Common myeloid progenitor, CD34-positive (primary cell): ENCODE data around the gene TBCD.
"Not testable (repeated sequence)": the region's sequence is repeated elsewhere in the genome, so short reads cannot be mapped to it uniquely, and the experiment has no call there.

ENCODE experiments used
- CTCF ChIA-PET: fragments of 350-600 bp; sonication (Branson Sonifier 250); formaldehyde crosslinking; loops from one replicate; lab custom pipeline; 2021; ENCODE audit warnings: antibody characterized with exemption; lab: Charles Lee
- POLR2A ChIA-PET: fragments of 350-600 bp; sonication (Branson Sonifier 250); formaldehyde crosslinking; loops from one replicate; lab custom pipeline; 2021; ENCODE audit warnings: antibody characterized with exemption; lab: Charles Lee
- DNase-seq, 3 donors: peaks; one replicate each; pipeline versions ENCODE4 v3.0.0 to v3.0.0-alpha.2; 2013
- H3K27ac ChIP-seq, 2 experiments: 1 replicate in 1 of 2; 2 replicates in 1 of 2; pipeline ENCODE4 v1.7.0; 2013; ENCODE audit warnings: inconsistent platforms in 2 of 2, low read length in 2 of 2, mild to moderate bottlenecking in 2 of 2, low read depth in 1 of 2, moderate library complexity in 1 of 2; ENCODE audit not compliant: severe bottlenecking in 2 of 2, insufficient read depth in 1 of 2, poor library complexity in 1 of 2
- H3K27me3 ChIP-seq, 5 experiments: replicated peaks in 2 of 5; 1 replicate in 3 of 5; 2 replicates in 2 of 5; pipeline versions ENCODE4 v1.6.1 to v1.7.0; 2013; ENCODE audit warnings: low read length in 4 of 5, mild to moderate bottlenecking in 2 of 5, moderate library complexity in 2 of 5, inconsistent platforms in 1 of 5; ENCODE audit not compliant: insufficient read depth in 5 of 5, control insufficient read depth in 4 of 5
- H3K36me3 ChIP-seq, 4 experiments: 1 replicate in 2 of 4; 2 replicates in 2 of 4; pipeline versions ENCODE4 v1.6.1 to v1.7.0; 2013; ENCODE audit warnings: low read length in 3 of 4, control low read depth in 1 of 4, mild to moderate bottlenecking in 1 of 4; ENCODE audit not compliant: control insufficient read depth in 4 of 4, insufficient read depth in 4 of 4
- H3K4me1 ChIP-seq, 4 experiments: 1 replicate in 3 of 4; 2 replicates in 1 of 4; pipeline versions ENCODE4 v1.6.1 to v1.7.1; 2013; ENCODE audit warnings: low read length in 3 of 4, mild to moderate bottlenecking in 3 of 4, control low read depth in 1 of 4, inconsistent platforms in 1 of 4, moderate library complexity in 1 of 4; ENCODE audit not compliant: control insufficient read depth in 4 of 4, insufficient read depth in 4 of 4; ENCODE audit errors: control extremely low read depth in 1 of 4
- H3K4me3 ChIP-seq, 7 experiments: 1 replicate in 4 of 7; 2 replicates in 3 of 7; pipeline versions ENCODE4 v1.5.1 to v1.7.0; 2013; ENCODE audit warnings: mild to moderate bottlenecking in 7 of 7, low read length in 6 of 7, moderate library complexity in 6 of 7, inconsistent platforms in 2 of 7, low read depth in 2 of 7, control low read depth in 1 of 7; ENCODE audit not compliant: insufficient read depth in 4 of 7, control insufficient read depth in 1 of 7; ENCODE audit errors: extremely low read depth in 1 of 7
- H3K9me3 ChIP-seq, 5 experiments: 1 replicate in 4 of 5; 2 replicates in 1 of 5; pipeline versions ENCODE4 v1.6.1 to v1.7.1; 2013; ENCODE audit warnings: low read length in 4 of 5, mild to moderate bottlenecking in 2 of 5, inconsistent platforms in 1 of 5, low read depth in 1 of 5, moderate library complexity in 1 of 5; ENCODE audit not compliant: control insufficient read depth in 4 of 5, insufficient read depth in 2 of 5; ENCODE audit errors: control extremely low read depth in 1 of 5
- WGBS: methylation state at CpG from one replicate; pipeline ENCODE4 v1.1.5; 2013; ENCODE audit not compliant: insufficient coverage; 5-methylcytosine and 5-hydroxymethylcytosine counted together

The TBCD gene

DNA sequence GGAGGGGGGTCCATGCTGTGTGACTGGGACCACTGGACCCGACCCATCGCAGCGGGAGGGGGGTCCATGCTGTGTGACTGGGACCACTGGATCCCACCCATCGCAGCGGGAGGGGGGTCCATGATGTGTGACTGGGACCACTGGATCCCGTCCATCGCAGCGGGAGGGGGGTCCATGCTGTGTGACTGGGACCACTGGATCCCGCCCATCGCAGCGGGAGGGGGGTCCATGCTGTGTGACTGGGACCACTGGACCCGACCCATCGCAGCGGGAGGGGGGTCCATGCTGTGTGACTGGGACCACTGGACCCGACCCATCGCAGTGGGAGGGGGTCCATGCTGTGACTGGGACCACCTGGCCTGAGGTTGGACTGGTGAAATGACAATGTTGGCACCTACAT lies 33.7 kb downstream of the TBCD start:
- CTCF ChIA-PET = interaction anchor here (0.8 kb wide), 1 partner anchor 99 kb away, joined by 3 read pairs; no protein-coding TSS in a partner anchor
- H3K27me3 ChIP-seq, POLR2A ChIA-PET, H3K4me1 ChIP-seq, DNase-seq, H3K9me3 ChIP-seq, H3K27ac ChIP-seq, H3K4me3 ChIP-seq: not testable (repeated sequence)
- WGBS = 97% methylated on average over 11 of the region's 16 CpGs
- peaks cover 2 to 33% (median 13%) of the 10 kb centered on the region in 4 experiments for H3K36me3 ChIP-seq

DNA sequence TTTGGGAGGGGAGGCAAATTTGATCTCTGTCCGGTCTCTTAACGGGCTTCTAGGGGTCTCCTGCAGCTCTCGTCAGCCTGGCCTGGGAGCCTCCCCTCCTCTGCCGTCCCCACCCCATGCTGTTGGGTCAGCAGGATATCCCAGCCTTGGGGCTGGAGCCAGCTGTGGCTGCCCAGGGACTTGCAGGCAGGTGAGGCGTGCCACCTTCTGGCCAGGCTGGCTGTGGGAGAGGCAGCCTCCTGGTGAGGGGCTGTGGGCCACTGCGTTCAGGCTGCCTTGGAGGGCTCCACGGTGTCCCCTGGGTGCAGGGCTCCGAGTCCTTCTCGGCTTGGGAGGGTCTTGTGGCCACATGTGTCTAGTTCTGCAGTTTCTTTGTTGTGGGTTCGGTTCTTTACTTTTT lies 34.6 kb downstream of the TBCD start:
- peaks cover 0 to 9% (median 4%) of the 10 kb centered on the region in 4 experiments for H3K4me1 ChIP-seq
- WGBS = 94% methylated on average over 5 of the region's 10 CpGs
- peaks cover 2 to 37% (median 16%) of the 10 kb centered on the region in 4 experiments for H3K36me3 ChIP-seq
- CTCF ChIA-PET = interaction anchor here (0.8 kb wide), 1 partner anchor 98 kb away, joined by 3 read pairs; no protein-coding TSS in a partner anchor
- H3K4me3 ChIP-seq = no peak overlapping the region
- H3K27ac ChIP-seq = no peak overlapping the region
- DNase-seq = no peak
- no peaks in the 10 kb centered on the region for H3K27me3 ChIP-seq
- POLR2A ChIA-PET = no interaction called here
- no peaks in the 10 kb centered on the region for H3K9me3 ChIP-seq

- CTCF ChIA-PET = interaction anchor here (1.0 kb wide), 1 partner anchor 10 kb away, joined by 3 read pairs; no protein-coding TSS in a partner anchor
- peaks cover 2 to 33% (median 19%) of the 10 kb centered on the region in 4 experiments for H3K36me3 ChIP-seq
- H3K4me1 ChIP-seq = peaks cover 0 to 6% (median under 1%) of the 10 kb centered on the region in 4 experiments
- 96% methylated on average over 27 of the region's 27 CpGs for WGBS
- no peak overlapping the region for H3K27ac ChIP-seq
- no peak overlapping the region for H3K4me3 ChIP-seq
- no peaks in the 10 kb centered on the region for H3K9me3 ChIP-seq
- no peaks in the 10 kb centered on the region for H3K27me3 ChIP-seq
- POLR2A ChIA-PET = no interaction called here
- DNase-seq = no peak
These were observed 35.4 kb downstream of the TBCD start for GRCh38 chr17:82787081-82787848.

- no peaks in the 10 kb centered on the region for H3K4me1 ChIP-seq
- no peaks in the 10 kb centered on the region for H3K9me3 ChIP-seq
- DNase-seq = no peak
- H3K36me3 ChIP-seq = peaks cover 4 to 22% (median 14%) of the 10 kb centered on the region in 4 experiments
- CTCF ChIA-PET = interaction anchor here (0.7 to 0.9 kb wide), 2 partner anchors 48 to 129 kb away, joined by 3 read pairs; no protein-coding TSS in a partner anchor
- POLR2A ChIA-PET = interaction anchor here (0.9 kb wide), 1 partner anchor 81 kb away, joined by 3 read pairs; no protein-coding TSS in a partner anchor
- H3K27me3 ChIP-seq = no peaks in the 10 kb centered on the region
- H3K4me3 ChIP-seq = no peak overlapping the region
- no peak overlapping the region for H3K27ac ChIP-seq
- 100% methylated on average over 9 of the region's 18 CpGs for WGBS
These were observed 36.5 kb downstream of the TBCD start for GRCh38 chr17:82788206-82789001.

GRCh38 chr17:82789051-82789592 lies 37.3 kb downstream of the TBCD start:
- POLR2A ChIA-PET = no interaction called here
- H3K4me3 ChIP-seq = no peak overlapping the region
- H3K27me3 ChIP-seq = no peaks in the 10 kb centered on the region
- H3K36me3 ChIP-seq = peaks cover 4 to 20% (median 16%) of the 10 kb centered on the region in 4 experiments
- CTCF ChIA-PET = interaction anchor here (0.7 kb wide), 1 partner anchor 48 kb away, joined by 3 read pairs; no protein-coding TSS in a partner anchor
- H3K27ac ChIP-seq = no peak overlapping the region
- DNase-seq = no peak
- H3K9me3 ChIP-seq = no peaks in the 10 kb centered on the region
- H3K4me1 ChIP-seq = no peaks in the 10 kb centered on the region
- 96% methylated on average over 17 of the region's 19 CpGs for WGBS

DNA sequence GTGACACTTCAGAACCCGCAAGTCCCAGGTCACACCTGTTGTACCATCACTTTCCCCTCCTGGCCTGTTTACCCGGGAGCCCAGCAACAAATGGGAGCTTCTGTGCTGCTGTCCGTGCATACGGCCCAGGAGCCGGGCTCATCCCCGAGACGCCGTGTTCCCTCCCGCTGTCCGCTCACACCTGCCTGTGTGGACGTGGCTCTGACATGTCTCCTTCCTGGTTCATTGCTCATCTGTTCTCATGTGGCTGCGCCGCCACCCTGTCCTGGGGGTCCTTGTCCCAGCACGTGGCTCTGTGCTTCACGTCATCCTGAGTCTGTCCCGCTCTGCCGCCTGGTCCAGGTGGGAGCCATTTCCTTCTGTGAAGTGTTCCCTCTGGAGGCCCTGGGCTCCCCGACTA lies 37.9 kb downstream of the TBCD start:
- Histone ChIP-seq H3K9me3 (no peaks in the 10 kb centered on the region), H3K4me1 (no peaks in the 10 kb centered on the region), H3K4me3 (no peak overlapping the region), H3K36me3 (peaks cover 4 to 16% (median 13%) of the 10 kb centered on the region in 4 experiments), H3K27ac (no peak overlapping the region), H3K27me3 (no peaks in the 10 kb centered on the region)
- POLR2A ChIA-PET = no interaction called here
- CTCF ChIA-PET = no interaction called here
- 98% methylated on average over 18 of the region's 18 CpGs for WGBS
- DNase-seq = no peak
